ENCODE results near the gene MED10. TPM values are rescaled to one million over a fixed set of nuclear protein-coding genes. Genes with fewer than 3 reads are reported as not detected.

Gene MED10
- polyA plus RNA-seq, 1 donor from 2014 or later: 37.9 TPM

DNA sequence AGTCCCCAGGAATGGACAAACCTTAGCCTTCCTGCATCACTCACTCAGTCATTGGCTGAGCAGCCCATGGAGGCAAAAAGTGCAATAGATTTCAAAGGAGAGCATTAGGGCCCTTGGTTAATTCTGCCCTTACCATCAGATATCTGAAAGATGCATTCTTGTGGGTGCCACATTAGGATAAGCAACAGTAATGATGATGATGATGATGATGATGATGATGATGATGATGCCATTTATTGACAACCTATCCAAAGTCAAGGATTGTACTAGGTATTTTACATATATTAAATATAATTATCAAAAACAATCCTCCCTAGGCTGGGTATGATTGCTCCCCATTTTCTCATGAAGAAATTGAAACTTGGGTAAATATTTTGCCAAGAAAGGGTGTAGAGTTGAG is 9.6 kb upstream of the MED10 start:
- Histone ChIP-seq H3K4me3 (ENCODE audit: low read length) (no peak overlapping the region), H3K9ac (ENCODE audit: low read length) (no peak overlapping the region), H3F3A (ENCODE audit: insufficient read depth, low read length, poor library complexity, severe bottlenecking) (no peaks in the 10 kb centered on the region), H3K9me3 (ENCODE audit: low read length) (no peaks in the 10 kb centered on the region), H3K9me2 (ENCODE audit: insufficient read depth, low read length) (no peaks in the 10 kb centered on the region), H3K36me3 (ENCODE audit: insufficient read depth, low read length) (no peaks in the 10 kb centered on the region), H2AFZ (ENCODE audit: low read depth, low read length) (no peak overlapping the region), H4K20me1 (ENCODE audit: insufficient read depth) (no peaks in the 10 kb centered on the region), H3K79me2 (replicated peaks; ENCODE audit: insufficient read depth, low read length) (no peaks in the 10 kb centered on the region), H3K27ac (ENCODE audit: low read length) (no peak overlapping the region), H3K4me2 (ENCODE audit: low read length) (no peak overlapping the region), H3K27me3 (ENCODE audit: insufficient read depth, low read depth, low read length) (no peaks in the 10 kb centered on the region)
- TF ChIP-seq EP300 (conservative IDR thresholded peaks at IDR 0.05; ENCODE audit: poor library complexity, severe bottlenecking): no peak
- TF ChIP-seq SMC3 (conservative IDR thresholded peaks at IDR 0.05; ENCODE audit: poor library complexity): no peak
- TF ChIP-seq RAD21 (conservative IDR thresholded peaks at IDR 0.05): no peak
- TF ChIP-seq REST (IDR thresholded peaks at IDR 0.05; ENCODE audit: borderline replicate concordance): no peak
- TF ChIP-seq, protein P1, sequence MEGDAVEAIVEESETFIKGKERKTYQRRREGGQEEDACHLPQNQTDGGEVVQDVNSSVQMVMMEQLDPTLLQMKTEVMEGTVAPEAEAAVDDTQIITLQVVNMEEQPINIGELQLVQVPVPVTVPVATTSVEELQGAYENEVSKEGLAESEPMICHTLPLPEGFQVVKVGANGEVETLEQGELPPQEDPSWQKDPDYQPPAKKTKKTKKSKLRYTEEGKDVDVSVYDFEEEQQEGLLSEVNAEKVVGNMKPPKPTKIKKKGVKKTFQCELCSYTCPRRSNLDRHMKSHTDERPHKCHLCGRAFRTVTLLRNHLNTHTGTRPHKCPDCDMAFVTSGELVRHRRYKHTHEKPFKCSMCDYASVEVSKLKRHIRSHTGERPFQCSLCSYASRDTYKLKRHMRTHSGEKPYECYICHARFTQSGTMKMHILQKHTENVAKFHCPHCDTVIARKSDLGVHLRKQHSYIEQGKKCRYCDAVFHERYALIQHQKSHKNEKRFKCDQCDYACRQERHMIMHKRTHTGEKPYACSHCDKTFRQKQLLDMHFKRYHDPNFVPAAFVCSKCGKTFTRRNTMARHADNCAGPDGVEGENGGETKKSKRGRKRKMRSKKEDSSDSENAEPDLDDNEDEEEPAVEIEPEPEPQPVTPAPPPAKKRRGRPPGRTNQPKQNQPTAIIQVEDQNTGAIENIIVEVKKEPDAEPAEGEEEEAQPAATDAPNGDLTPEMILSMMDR (IDR thresholded peaks at IDR 0.05; ENCODE audit: poor library complexity, severe bottlenecking): no peak
- TF ChIP-seq TAF1 (IDR thresholded peaks at IDR 0.05; ENCODE audit: low read depth): no peak
- no peak for TF ChIP-seq MXI1 (conservative IDR thresholded peaks at IDR 0.05; ENCODE audit: poor library complexity, severe bottlenecking)
- TF ChIP-seq EZH2 (IDR thresholded peaks at IDR 0.05; ENCODE audit: borderline replicate concordance, insufficient read depth, low read length, poor library complexity, severe bottlenecking): no peak
- no peak for TF ChIP-seq POLR2AphosphoS5 (IDR thresholded peaks at IDR 0.05)

DNA sequence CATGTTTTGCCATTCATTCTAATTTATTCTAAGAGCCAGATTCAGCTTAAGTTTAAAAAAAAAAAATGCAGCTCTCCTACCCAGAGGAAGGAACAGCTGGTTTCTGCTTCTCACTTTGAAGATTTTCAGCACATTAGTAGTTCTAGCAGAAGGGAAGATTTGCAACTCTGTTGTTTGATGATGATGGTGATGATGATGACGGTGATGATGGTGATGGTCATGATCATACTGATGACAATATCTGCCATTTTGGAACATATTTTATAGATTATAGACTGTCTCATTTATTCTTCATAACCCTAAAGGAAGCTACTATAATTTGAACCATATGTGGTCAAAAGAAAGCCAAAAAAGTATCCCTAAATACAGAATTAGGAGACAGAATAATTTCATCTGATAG is 7.9 kb upstream of the MED10 start:
- Histone ChIP-seq H3K27ac (ENCODE audit: low read length) (no peak overlapping the region), H2AFZ (ENCODE audit: low read depth, low read length) (no peak overlapping the region), H3K9me2 (ENCODE audit: insufficient read depth, low read length) (no peaks in the 10 kb centered on the region), H3K9ac (ENCODE audit: low read length) (no peak overlapping the region), H3K79me2 (replicated peaks; ENCODE audit: insufficient read depth, low read length) (no peaks in the 10 kb centered on the region), H3K4me2 (ENCODE audit: low read length) (no peak overlapping the region), H3K9me3 (ENCODE audit: low read length) (no peaks in the 10 kb centered on the region), H3K27me3 (ENCODE audit: insufficient read depth, low read depth, low read length) (no peaks in the 10 kb centered on the region), H3F3A (ENCODE audit: insufficient read depth, low read length, poor library complexity, severe bottlenecking) (no peaks in the 10 kb centered on the region), H4K20me1 (ENCODE audit: insufficient read depth) (no peaks in the 10 kb centered on the region), H3K4me3 (ENCODE audit: low read length) (no peak overlapping the region), H3K36me3 (ENCODE audit: insufficient read depth, low read length) (no peaks in the 10 kb centered on the region)
- TF ChIP-seq REST (IDR thresholded peaks at IDR 0.05; ENCODE audit: borderline replicate concordance) (no peak), POLR2AphosphoS5 (IDR thresholded peaks at IDR 0.05) (no peak), TAF1 (IDR thresholded peaks at IDR 0.05; ENCODE audit: low read depth) (no peak), RAD21 (conservative IDR thresholded peaks at IDR 0.05) (no peak), EZH2 (IDR thresholded peaks at IDR 0.05; ENCODE audit: borderline replicate concordance, insufficient read depth, low read length, poor library complexity, severe bottlenecking) (no peak), EP300 (conservative IDR thresholded peaks at IDR 0.05; ENCODE audit: poor library complexity, severe bottlenecking) (no peak), SMC3 (conservative IDR thresholded peaks at IDR 0.05; ENCODE audit: poor library complexity) (no peak), MXI1 (conservative IDR thresholded peaks at IDR 0.05; ENCODE audit: poor library complexity, severe bottlenecking) (no peak)
- TF ChIP-seq, protein P1 (IDR thresholded peaks at IDR 0.05; ENCODE audit: poor library complexity, severe bottlenecking): no peak
